ENCODE measurements around the gene ADGRV1.

GRCh38 chr5:90689064-90689463, 130.5 kb downstream of the ADGRV1 start:
- TF ChIP-seq CTCF (IDR thresholded peaks at IDR 0.05; ENCODE audit: borderline replicate concordance, extremely low read depth, low read length, poor library complexity, severe bottlenecking) (no peak), EZH2 (IDR thresholded peaks at IDR 0.05; ENCODE audit: borderline replicate concordance, low read depth, low read length, severe bottlenecking) (no peak)

Measured in DND-41 (cell line).